IPS-15b (cell line): ENCODE results near the gene MAP4K5.
"Not testable (repeated sequence)": the region's sequence is repeated elsewhere in the genome, so short reads cannot be mapped to it uniquely, and the experiment has no call there.

Experiments
- H3K27me3 ChIP-seq: one replicate; pipeline ENCODE4 v1.6.1; 2013; ENCODE audit warnings: low read length; ENCODE audit not compliant: control insufficient read depth, insufficient read depth
- H3K36me3 ChIP-seq: one replicate; pipeline ENCODE4 v1.6.1; 2013; ENCODE audit warnings: low read length; ENCODE audit not compliant: control insufficient read depth, insufficient read depth
- H3K4me1 ChIP-seq: one replicate; pipeline ENCODE4 v1.6.1; 2013; ENCODE audit warnings: mild to moderate bottlenecking, low read length; ENCODE audit not compliant: control insufficient read depth, insufficient read depth
- H3K4me3 ChIP-seq: one replicate; pipeline ENCODE4 v1.5.1; 2013; ENCODE audit warnings: low read depth, low read length
- H3K9ac ChIP-seq: one replicate; pipeline ENCODE4 v1.6.1; 2013; ENCODE audit warnings: low read depth, mild to moderate bottlenecking, low read length
- H3K9me3 ChIP-seq: one replicate; pipeline ENCODE4 v1.6.1; 2013; ENCODE audit warnings: mild to moderate bottlenecking, low read length; ENCODE audit not compliant: control insufficient read depth, insufficient read depth

The MAP4K5 gene

DNA sequence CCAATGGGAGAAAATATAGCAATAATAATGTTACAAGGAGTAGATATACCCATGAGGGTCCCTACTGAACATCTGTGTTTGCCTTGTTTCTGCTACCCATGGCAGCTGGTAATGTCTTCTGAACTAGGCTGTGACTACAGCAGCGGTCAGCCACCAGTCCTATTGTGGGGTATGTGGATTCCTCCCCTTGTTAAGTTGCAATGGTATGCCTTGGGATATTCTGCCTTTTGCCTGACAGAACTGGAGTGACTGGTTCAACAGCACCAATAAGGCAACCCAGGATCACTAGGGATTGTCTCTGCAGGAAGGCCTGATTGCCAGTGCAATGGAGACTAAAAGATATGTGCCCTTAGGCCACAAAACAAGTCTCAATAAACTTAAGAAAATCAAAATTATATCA is 17.9 kb upstream of the MAP4K5 start:
- Histone ChIP-seq H3K36me3 (no peaks in the 10 kb centered on the region), H3K4me3 (no peak overlapping the region), H3K9me3 (no peaks in the 10 kb centered on the region), H3K9ac (no peak overlapping the region), H3K27me3 (no peaks in the 10 kb centered on the region), H3K4me1 (no peaks in the 10 kb centered on the region)

DNA sequence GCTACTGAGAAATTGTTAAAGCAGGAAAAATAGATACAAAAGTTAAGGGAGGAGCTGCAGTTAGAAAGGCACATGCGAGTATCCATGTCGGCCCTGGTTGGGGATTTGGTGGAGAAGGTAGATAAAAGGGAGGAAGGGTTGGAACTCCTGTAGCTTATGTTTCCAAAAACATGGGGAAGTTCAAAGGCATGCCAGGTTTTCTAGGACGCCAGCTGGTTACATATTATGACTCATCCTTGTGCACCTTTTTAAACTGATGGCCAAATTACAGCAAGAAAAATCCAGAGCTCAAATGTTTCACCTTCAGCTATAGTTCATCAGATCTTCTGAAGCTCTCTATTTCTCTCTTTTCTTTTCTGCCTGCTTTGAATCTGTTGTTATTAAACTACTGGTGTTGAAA is 13.2 kb upstream of the MAP4K5 start:
- H3K36me3 ChIP-seq = no peaks in the 10 kb centered on the region

DNA sequence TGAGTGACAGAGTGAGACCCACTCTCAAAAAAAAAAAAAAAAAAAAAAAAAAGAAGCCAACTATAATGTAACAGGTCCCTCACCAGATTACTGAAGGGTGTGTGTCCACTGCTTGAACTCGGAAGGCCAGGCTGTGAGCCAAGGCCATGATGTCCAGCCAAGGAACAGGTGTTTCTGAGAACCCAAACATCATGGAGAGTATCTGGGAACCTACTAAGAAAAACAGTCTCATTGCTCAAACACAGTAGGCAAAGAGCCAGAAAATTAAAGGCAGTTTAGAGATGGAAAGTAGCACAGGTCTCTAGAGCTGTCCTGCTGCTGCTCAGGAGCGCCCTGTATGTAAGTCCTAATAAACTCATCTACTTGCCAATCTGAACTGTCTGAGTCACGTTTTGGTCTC is 12.5 kb upstream of the MAP4K5 start:
- Histone ChIP-seq H3K4me3 (no peak overlapping the region), H3K27me3 (no peaks in the 10 kb centered on the region), H3K4me1 (no peaks in the 10 kb centered on the region), H3K9me3 (no peaks in the 10 kb centered on the region), H3K36me3 (no peaks in the 10 kb centered on the region), H3K9ac (no peak overlapping the region)

More for the DNA sequence above, 13.2 kb upstream of the MAP4K5 start:
- H3K9ac ChIP-seq = no peak overlapping the region
- no peaks in the 10 kb centered on the region for H3K9me3 ChIP-seq
- no peaks in the 10 kb centered on the region for H3K4me1 ChIP-seq
- no peaks in the 10 kb centered on the region for H3K27me3 ChIP-seq
- no peak overlapping the region for H3K4me3 ChIP-seq

DNA sequence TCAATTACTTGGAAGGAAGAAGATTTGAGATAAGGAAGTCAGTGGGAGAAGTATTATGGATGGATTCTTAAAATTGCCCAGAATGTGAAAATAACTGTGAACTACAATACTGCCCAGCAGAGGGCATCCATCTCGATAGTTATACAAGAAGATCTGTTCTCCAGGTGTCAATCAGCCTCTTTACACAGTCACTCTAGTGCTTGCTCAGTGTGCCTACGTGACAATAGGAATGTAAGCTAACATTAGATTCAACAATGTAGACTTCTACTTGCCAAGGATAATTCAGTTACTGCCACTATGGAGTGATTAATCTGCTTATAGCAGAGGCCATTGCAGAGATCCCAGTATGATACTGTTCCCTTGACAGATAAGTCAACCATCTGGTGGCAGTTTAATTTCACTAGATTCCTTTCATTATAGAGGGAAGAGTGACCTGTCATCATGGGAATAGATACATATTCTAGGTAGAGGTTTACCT is 10.6 kb upstream of the MAP4K5 start:
- H3K9ac ChIP-seq = no peak overlapping the region
- H3K4me1 ChIP-seq = no peaks in the 10 kb centered on the region
- no peaks in the 10 kb centered on the region for H3K27me3 ChIP-seq
- no peaks in the 10 kb centered on the region for H3K36me3 ChIP-seq
- H3K9me3 ChIP-seq = no peaks in the 10 kb centered on the region
- H3K4me3 ChIP-seq = no peak overlapping the region

DNA sequence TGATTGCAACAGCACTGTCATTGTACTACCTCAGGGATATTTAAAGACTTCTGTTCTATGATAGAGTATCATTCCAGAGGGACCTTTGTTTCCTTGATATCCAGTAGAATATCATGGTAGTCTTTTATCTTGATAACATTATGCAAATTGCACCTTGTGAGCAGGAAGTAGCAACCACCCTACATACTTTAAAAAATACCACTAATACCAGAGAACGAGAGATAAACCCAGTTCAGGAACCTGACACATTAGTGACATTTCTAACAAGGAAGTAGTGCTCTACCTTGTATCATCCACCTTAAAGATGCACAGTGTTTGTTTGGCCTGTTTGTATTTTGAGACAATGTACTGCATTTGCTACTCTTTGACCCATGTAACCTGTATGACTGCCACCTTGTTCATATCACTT is 8.8 kb upstream of the MAP4K5 start:
- H3K27me3 ChIP-seq = no peaks in the 10 kb centered on the region
- H3K4me1 ChIP-seq = no peaks in the 10 kb centered on the region
- no peak overlapping the region for H3K9ac ChIP-seq
- H3K9me3 ChIP-seq = peaks cover 6% of the 10 kb centered on the region
- H3K36me3 ChIP-seq = peaks cover 3% of the 10 kb centered on the region
- no peak overlapping the region for H3K4me3 ChIP-seq

DNA sequence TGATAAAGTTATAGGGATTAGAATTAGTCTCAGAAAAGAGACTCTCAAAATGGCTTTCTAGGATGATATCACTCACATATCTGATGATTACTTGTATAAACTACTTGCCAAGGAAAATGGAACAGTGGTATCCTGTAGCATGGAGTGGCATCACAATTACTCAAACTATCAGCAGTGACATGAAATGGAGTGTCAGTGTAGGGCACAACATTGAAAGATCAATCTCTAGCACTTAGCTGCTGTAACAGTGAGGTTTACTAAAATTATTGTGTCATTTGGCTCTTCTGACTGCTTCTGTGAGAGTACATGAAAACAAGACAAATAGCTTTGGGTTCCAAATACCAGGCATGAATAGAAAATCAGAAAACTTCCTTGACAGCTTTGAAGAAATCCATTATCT is 6.7 kb upstream of the MAP4K5 start:
- no peaks in the 10 kb centered on the region for H3K27me3 ChIP-seq
- H3K9me3 ChIP-seq = peaks cover 6% of the 10 kb centered on the region
- no peak overlapping the region for H3K9ac ChIP-seq
- peaks cover 3% of the 10 kb centered on the region for H3K36me3 ChIP-seq
- no peaks in the 10 kb centered on the region for H3K4me1 ChIP-seq
- no peak overlapping the region for H3K4me3 ChIP-seq

DNA sequence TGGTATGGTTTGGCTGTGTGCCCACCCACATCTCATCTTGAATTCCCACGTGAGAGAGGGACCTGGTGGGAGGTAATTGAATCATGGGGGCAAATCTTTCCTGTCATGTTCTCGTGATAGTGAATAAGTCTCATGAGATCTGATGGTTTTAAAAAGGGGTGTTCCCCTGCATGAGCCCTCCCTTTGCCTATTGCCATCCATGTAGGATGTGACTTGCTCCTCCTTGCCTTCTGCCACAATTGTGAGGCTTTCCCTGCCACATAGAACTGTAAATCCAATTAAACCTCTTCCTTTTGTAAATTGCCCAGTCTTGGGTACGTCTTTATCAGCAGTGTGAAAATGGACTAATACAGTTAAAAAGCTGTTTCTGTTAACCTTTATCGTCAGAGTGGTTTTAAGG is 5.7 kb upstream of the MAP4K5 start:
- not testable (repeated sequence) for H3K36me3 ChIP-seq, H3K4me1 ChIP-seq, H3K27me3 ChIP-seq, H3K4me3 ChIP-seq, H3K9ac ChIP-seq, H3K9me3 ChIP-seq

DNA sequence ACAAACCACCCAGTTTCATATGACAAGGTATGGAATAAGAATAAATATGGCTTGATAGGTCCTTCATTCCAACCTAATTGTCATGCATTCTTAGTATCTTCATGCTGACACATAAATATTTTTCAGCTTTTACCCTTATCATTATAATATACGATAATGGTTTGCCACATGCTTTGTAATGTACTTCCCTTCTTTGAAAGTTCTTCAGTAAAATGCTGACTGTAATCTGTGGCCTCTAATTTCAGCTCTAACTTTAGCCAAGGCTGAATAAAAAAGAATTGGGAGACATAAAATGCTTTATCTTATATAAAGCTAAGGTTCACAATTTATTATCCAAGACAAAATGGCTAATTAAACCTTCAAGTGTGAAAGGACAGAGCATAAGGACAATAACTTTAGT is 2.6 kb upstream of the MAP4K5 start:
- no peaks in the 10 kb centered on the region for H3K27me3 ChIP-seq
- H3K4me3 ChIP-seq = no peak overlapping the region
- H3K4me1 ChIP-seq = peaks cover 10% of the 10 kb centered on the region
- peaks cover 3% of the 10 kb centered on the region for H3K36me3 ChIP-seq
- peaks cover 6% of the 10 kb centered on the region for H3K9me3 ChIP-seq
- H3K9ac ChIP-seq = no peak overlapping the region

DNA sequence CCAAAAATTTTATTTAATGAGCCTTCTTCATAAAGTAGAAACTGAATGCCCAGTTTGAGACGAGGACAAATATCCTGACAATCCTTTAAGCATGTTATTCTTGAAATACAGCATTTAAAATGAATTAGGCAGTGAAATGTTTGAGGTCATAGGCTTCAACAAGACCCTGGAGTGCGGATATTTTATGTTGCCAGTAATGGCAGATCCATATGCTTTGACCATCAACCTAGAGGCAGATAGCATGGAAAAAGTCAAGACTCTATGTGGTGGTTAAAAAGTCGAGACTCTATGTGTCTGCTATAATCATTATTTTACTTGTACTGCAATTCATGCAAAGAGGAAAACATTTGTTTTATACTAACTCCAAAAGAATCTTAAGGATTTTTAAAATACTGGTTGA is 2.0 kb upstream of the MAP4K5 start:
- Histone ChIP-seq H3K4me1 (peaks cover 12% of the 10 kb centered on the region), H3K27me3 (no peaks in the 10 kb centered on the region), H3K9me3 (peaks cover 6% of the 10 kb centered on the region), H3K9ac (no peak overlapping the region), H3K36me3 (peaks cover 3% of the 10 kb centered on the region), H3K4me3 (no peak overlapping the region)

DNA sequence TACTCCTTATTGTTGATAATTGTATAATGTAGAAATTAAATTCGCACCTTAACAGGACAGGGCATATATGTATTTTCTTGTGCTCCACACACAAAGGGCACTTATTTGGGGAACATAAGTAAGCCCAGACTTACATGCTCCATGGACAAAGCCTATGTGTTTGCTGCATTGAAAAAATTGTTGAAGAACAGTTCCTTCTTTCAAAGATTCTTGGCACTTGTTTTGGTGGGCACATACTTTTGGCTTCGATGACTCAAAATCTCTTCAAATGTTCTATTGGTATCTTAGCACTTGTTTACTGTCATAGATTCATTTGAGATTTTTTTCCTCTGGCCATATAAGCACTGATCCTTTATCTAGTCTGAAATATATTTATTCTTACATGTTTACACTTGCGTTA is 1.4 kb upstream of the MAP4K5 start:
- peaks cover 6% of the 10 kb centered on the region for H3K9me3 ChIP-seq
- no peak overlapping the region for H3K4me3 ChIP-seq
- peaks cover 3% of the 10 kb centered on the region for H3K36me3 ChIP-seq
- no peak overlapping the region for H3K9ac ChIP-seq
- H3K27me3 ChIP-seq = no peaks in the 10 kb centered on the region
- H3K4me1 ChIP-seq = peaks cover 12% of the 10 kb centered on the region

DNA sequence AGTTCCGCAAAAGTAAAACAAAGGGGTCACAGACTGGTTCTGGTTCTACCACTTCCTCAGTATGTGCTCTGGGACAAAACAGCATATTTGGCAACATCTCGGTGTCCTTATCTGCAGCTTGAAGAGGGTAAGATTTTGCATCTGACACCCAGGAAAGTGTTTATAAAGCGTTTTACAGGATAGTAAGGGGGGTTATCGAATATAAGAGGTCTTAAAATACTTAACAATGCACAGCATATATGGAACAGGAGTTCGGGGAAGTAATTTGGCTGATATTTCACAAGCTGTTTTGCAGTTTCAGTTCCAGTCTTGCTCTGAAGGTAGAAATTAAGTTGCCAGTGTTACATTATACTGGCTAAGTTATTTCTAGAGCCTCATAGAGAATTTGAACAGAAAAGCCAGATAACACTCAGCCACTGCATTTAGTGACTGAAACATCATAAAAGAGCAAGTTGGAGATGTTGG is 904 bp upstream of the MAP4K5 start:
- H3K9ac ChIP-seq = peak overlapping the region; percentile 79

DNA sequence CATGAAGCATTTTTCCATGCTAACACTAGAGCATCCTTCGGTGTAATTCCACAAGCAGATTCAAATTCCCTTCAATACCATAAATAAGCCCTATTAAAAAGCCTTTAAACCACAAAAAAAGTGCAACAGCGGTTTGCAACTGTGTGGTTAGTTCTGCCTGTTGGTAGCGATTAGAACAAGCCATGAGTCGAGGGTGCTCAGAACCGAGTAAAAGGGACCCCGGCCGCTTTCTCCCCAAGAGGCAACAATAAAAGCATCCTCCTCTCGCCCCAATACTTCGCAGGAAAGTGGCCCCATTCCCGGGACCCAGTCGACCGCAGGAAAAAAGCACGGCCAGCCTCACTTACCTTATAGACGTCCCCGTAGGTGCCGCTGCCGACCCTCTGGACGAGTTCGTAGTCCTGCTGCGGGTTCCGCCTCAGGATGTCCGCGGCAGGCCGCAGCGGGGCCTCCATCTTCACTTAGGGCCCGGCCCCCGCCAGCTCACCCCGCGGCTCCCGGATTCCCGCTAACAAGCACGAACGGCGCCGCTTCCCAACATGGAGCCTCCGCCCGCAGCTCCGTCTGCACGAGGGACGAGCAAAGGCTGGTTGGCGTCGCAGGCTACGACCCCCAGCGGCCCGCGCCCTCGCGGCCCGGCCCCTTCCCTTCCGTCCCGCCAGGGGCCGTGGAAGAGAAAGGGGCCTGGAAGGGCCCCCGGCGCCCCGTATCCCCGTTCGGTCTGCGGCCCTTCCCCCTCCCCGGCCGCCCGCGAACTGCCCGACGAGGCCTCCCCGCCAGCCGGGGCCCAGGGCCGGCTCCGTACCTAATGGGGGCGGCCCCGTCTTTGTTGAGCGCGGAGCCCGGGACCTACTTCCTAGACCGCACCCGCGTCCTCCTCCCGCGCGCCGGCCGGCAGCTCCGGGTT is 521 bp downstream of the MAP4K5 start:
- peaks cover 12% of the 10 kb centered on the region for H3K4me1 ChIP-seq

More for the DNA sequence above, 904 bp upstream of the MAP4K5 start:
- H3K27me3 ChIP-seq = no peaks in the 10 kb centered on the region
- H3K9me3 ChIP-seq = peaks cover 6% of the 10 kb centered on the region
- H3K4me3 ChIP-seq = peak overlapping the region; percentile 93
- peaks cover 3% of the 10 kb centered on the region for H3K36me3 ChIP-seq
- H3K4me1 ChIP-seq = peaks cover 12% of the 10 kb centered on the region

More for the DNA sequence above, 521 bp downstream of the MAP4K5 start:
- no peaks in the 10 kb centered on the region for H3K9me3 ChIP-seq
- H3K36me3 ChIP-seq = no peaks in the 10 kb centered on the region
- no peaks in the 10 kb centered on the region for H3K27me3 ChIP-seq
- peak overlapping the region; percentile 79 for H3K9ac ChIP-seq
- peak overlapping the region; percentile 93 for H3K4me3 ChIP-seq
